HEK293 (cell line): Measurements from ENCODE around the gene TCOF1.

ENCODE experiments used
- BCL11B ChIP-seq: fragments of 450-650 bp; formaldehyde crosslinking; IDR thresholded peaks from 2 replicates; pipeline ENCODE4 v1.5.1; 2016; ENCODE audit warnings: low read depth, missing biosample characterization, missing genetic modification characterization
- BCL6B ChIP-seq: fragments of 450-650 bp; formaldehyde crosslinking; IDR thresholded peaks from 2 replicates; pipeline ENCODE4 v1.5.1; 2017; ENCODE audit warnings: missing biosample characterization, missing genetic modification characterization
- GLI4 ChIP-seq: fragments of 450-650 bp; formaldehyde crosslinking; IDR thresholded peaks from 2 replicates; pipeline ENCODE4 v1.5.1; 2016; ENCODE audit warnings: missing biosample characterization, missing genetic modification characterization
- KLF1 ChIP-seq: fragments of 450-650 bp; formaldehyde crosslinking; IDR thresholded peaks from 2 replicates; pipeline ENCODE4 v1.5.1; 2016; ENCODE audit warnings: missing biosample characterization, missing genetic modification characterization
- KLF9 ChIP-seq: fragments of 450-650 bp; formaldehyde crosslinking; IDR thresholded peaks from 2 replicates; pipeline ENCODE4 v1.5.1; 2016; ENCODE audit warnings: missing biosample characterization, missing genetic modification characterization, low read depth
- SETDB1 ChIP-seq: IDR thresholded peaks from one replicate; pipeline ENCODE4 v1.6.1; 2017; ENCODE audit warnings: mild to moderate bottlenecking, low read length, moderate library complexity, mixed read lengths; ENCODE audit not compliant: insufficient read length
- ZBTB11 ChIP-seq: fragments of 450-650 bp; formaldehyde crosslinking; conservative IDR thresholded peaks from 2 replicates; pipeline ENCODE4 v1.5.1; 2016; ENCODE audit warnings: low read depth, missing biosample characterization, missing genetic modification characterization
- ZBTB21 ChIP-seq: fragments of 450-650 bp; formaldehyde crosslinking; IDR thresholded peaks from 2 replicates; pipeline ENCODE4 v1.5.1; 2017; ENCODE audit warnings: missing biosample characterization, missing genetic modification characterization
- ZBTB6 ChIP-seq: fragments of 450-650 bp; formaldehyde crosslinking; IDR thresholded peaks from 2 replicates; pipeline ENCODE4 v1.5.1; 2017; ENCODE audit warnings: missing biosample characterization, missing genetic modification characterization
- ZBTB8A ChIP-seq: fragments of 450-650 bp; formaldehyde crosslinking; IDR thresholded peaks from 2 replicates; pipeline ENCODE4 v1.5.1; 2016; ENCODE audit warnings: missing biosample characterization, missing genetic modification characterization
- ZNF18 ChIP-seq: fragments of 450-650 bp; formaldehyde crosslinking; IDR thresholded peaks from 2 replicates; pipeline ENCODE4 v1.5.1; 2016; ENCODE audit warnings: missing biosample characterization, missing genetic modification characterization
- ZNF2 ChIP-seq: fragments of 450-650 bp; formaldehyde crosslinking; IDR thresholded peaks from 2 replicates; pipeline ENCODE4 v1.5.1; 2016; ENCODE audit warnings: missing biosample characterization, missing genetic modification characterization
- ZNF280C ChIP-seq: fragments of 450-650 bp; formaldehyde crosslinking; IDR thresholded peaks from 2 replicates; pipeline ENCODE4 v1.5.1; 2016; ENCODE audit warnings: missing biosample characterization, missing genetic modification characterization
- ZNF280D ChIP-seq: fragments of 450-650 bp; formaldehyde crosslinking; IDR thresholded peaks from 2 replicates; pipeline ENCODE4 v1.5.1; 2016; ENCODE audit warnings: missing biosample characterization, missing genetic modification characterization
- ZNF404 ChIP-seq: fragments of 450-650 bp; formaldehyde crosslinking; IDR thresholded peaks from 2 replicates; pipeline ENCODE4 v1.5.1; 2017; ENCODE audit warnings: missing biosample characterization, missing genetic modification characterization
- ZNF560 ChIP-seq: fragments of 450-650 bp; formaldehyde crosslinking; IDR thresholded peaks from 2 replicates; pipeline ENCODE4 v1.5.1; 2017; ENCODE audit warnings: missing biosample characterization, missing genetic modification characterization, borderline replicate concordance
- ZNF571 ChIP-seq: fragments of 450-650 bp; formaldehyde crosslinking; IDR thresholded peaks from 2 replicates; pipeline ENCODE4 v1.5.0; 2017; ENCODE audit warnings: missing biosample characterization, missing genetic modification characterization
- ZNF76 ChIP-seq: fragments of 450-650 bp; formaldehyde crosslinking; IDR thresholded peaks from 2 replicates; pipeline ENCODE4; 2016; ENCODE audit warnings: low read depth, missing biosample characterization, missing genetic modification characterization, borderline replicate concordance
- ZSCAN18 ChIP-seq: fragments of 450-650 bp; formaldehyde crosslinking; IDR thresholded peaks from 2 replicates; pipeline ENCODE4 v1.5.1; 2016; ENCODE audit warnings: missing biosample characterization, missing genetic modification characterization
- ZSCAN5A ChIP-seq: fragments of 450-650 bp; formaldehyde crosslinking; IDR thresholded peaks from 2 replicates; pipeline ENCODE4 v1.5.1; 2016; ENCODE audit warnings: missing biosample characterization, missing genetic modification characterization

Gene TCOF1

GRCh38 chr5:150357326-150358260 is at the start of gene TCOF1 (continued):
- no peak for TF ChIP-seq GLI4 (tag by site-specific recombination)
- TF ChIP-seq BCL11B (tag by site-specific recombination) = no peak
- no peak for TF ChIP-seq ZNF560 (tag by site-specific recombination)
- peak; percentile 46; the same call in 1 of the 2 replicates for TF ChIP-seq ZSCAN5A
- TF ChIP-seq ZSCAN18 = no peak
- TF ChIP-seq ZNF280C = no peak
- peak; percentile 72 for TF ChIP-seq ZBTB6 (tag by site-specific recombination)
- no peak for TF ChIP-seq ZNF18
- TF ChIP-seq KLF9 = peak; percentile 66; the same call in 1 of the 2 replicates
- TF ChIP-seq ZNF280D (tag by site-specific recombination) = no peak
- TF ChIP-seq BCL6B (tag by site-specific recombination) = no peak
- peak; percentile 42; the same call in 1 of the 2 replicates for TF ChIP-seq ZBTB8A (tag by site-specific recombination)
- TF ChIP-seq ZBTB11 (tag by site-specific recombination) = peak; percentile 95
- no peak for TF ChIP-seq ZBTB21 (tag by site-specific recombination)
- no peak for TF ChIP-seq ZNF404 (tag by site-specific recombination)
- no peak for TF ChIP-seq ZNF2 (tag by site-specific recombination)
- no peak for TF ChIP-seq ZNF571 (tag by site-specific recombination)
- peak; percentile 82 for TF ChIP-seq ZNF76 (tag by site-specific recombination)
- no peak for TF ChIP-seq SETDB1
- TF ChIP-seq KLF1 (tag by site-specific recombination) = peak; percentile 24; the same call in 1 of the 2 replicates
